Dedifferentiated amniotic fluid mesenchymal stem cell (primary cell): ENCODE measurements around the gene LIMK1.
A peak's percentile ranks its signal among the peaks of the same experiment; 100 is the strongest.
"Not testable (repeated sequence)": the region's sequence is repeated elsewhere in the genome, so short reads cannot be mapped to it uniquely, and the experiment has no call there.

ENCODE experiments used
- DNase-seq: peaks from one replicate; pipeline ENCODE4 v3.0.0-alpha.2; 2016; ENCODE audit errors: extremely low spot score

The LIMK1 gene

DNA sequence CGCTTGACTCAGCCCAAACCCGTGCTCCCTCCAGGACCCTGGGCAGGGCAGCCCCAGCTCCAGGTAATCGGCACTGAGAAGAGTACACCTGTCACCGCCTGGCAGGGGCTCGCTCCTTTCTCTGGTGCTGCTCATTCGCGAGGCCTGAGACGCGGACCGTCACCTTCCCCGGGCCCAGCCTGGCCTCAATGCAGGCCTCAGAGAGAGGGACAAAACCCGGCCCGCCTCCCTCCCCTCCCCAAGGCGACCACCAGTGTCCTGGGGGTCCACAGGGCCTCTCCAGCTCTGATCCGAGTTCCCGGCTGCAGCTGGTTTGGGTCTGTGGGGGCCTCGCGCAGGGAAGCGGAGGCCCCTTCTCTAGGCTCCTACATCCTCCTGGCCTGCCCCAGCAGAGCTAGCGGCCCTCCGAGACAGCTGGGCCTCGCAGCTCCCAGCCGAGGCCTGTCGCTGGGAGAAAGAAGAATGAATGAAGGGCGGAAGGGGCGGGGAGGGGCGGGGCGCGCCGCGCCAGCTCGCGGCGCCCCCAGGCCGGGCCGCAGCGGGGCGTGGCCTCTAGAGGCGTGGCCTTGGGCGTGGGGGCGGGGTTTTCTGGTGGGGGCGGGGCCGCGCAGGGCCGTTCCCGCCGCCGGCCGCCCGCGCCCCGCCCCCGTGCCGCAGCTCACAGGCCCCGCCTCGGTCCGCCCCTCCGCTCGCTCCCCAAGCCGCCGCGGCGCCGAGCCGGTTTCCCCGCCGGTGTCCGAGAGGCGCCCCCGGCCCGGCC, at the start of gene LIMK1:
Gene LIMK1 (plus strand): TSS at position 688 of the 760 bp plus-strand sequence. CDS start 187 bp downstream, outside the sequence.
- peak; percentile 49 for DNase-seq

DNA sequence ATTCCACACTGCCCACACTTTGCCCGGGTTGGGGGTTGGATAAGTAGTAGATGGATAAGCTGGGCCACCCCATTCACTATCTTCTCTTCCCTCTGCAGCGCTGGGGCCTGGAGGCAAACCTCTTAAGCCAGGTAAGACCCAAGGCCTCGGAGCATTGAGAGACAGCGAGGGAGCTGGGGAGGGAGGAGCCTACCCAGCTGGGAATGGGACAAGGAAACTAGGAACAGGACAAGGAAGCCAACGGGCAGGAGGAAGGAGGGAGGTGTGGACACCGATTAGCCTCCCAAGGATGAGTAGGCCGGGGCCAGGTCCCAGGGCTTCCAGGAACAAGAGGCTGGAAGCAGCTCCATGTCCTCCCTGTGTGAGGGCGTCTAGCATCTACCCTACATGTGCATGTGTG, 46.0 kb upstream of the LIMK1 start:
- DNase-seq, result no peak

DNA sequence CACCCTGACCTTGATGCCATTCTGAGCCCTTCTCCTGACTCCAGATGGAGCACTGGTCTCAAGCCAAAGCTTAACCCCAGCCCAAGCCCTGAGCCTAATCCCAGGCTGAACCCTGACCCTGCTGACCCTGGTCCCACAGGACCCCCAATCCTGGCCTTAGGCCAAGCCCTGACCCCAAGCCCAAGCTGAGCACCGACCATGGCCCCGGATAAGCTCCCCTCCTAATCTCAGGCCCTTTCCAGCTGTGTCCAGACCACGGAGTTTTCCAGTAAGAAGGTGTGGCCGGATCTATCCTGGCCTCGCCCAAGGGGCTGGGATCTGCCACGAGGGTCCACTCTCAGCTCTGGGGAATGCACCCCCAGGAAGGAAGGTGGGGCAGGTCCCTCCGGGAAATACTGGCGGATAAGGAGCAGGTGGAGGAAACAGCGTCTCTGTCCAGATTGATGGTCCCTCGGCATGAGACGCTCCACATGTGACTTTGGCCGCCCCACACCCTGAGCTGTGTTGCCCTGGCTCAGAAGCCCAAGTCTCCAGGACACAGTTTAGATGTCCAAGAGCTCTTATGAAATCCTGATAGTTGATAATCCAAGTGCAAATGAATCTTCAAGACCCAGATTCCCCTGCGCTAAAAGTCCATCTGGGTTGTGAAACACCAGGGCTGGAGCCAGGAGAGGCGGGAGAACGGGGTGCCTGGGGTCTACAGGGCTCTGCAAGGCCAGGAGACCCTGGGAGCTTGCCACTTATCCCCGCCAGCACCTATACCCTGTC, 45.2 kb upstream of the LIMK1 start:
- no peak for DNase-seq

DNA sequence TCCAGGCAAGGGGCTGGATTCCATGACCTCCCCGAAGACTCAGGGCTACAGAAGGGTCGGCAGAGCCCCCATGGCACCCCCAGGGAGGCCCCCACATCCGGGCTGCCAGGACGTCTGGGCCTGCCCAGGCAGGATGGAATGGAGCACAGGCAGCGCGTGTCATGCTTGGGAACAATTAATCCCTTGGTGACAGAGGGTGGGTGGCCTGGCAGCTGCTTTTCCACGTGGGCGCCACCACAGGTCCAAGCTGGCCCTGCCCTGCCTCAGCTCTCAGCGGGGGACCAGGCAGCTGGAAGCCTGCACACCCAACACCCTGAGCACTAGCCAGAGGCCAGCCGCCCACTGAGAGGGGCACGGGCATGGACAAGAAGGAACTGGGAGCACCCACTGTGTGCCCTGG, 44.3 kb upstream of the LIMK1 start:
- DNase-seq, result no peak

DNA sequence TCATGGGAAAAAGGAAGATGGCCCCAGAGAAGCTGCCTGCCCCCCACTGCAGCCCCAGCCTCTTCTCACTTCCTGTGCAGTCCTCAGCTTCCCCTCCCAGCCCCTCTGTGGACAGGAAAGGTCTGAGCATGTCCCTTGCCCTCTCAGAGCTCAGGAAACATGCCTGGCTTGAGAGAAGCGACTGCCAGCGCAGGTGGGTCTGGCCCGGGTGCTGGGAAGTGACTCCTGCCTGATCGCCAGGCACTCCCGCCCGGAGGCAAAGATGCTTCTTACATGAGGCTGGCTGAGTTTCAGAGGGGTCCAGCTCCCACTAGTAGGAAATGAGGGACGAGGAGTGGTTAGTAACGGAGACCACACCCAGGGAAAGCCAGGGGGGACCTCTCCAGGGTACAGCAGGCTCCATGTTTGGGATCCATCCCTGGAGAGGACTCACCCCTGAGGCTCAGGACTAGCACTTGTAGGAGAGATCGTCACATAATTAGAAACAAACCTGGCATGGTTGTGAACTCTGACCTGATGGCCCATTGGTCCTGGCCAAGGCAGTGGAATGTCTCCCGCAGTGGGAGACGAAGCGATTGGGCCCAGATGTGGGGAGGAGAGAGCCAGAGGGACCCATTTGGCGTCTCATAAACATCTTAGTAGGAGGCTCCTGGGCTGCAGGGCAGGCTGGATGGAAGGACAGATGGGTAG, 43.4 kb upstream of the LIMK1 start:
- no peak for DNase-seq

DNA sequence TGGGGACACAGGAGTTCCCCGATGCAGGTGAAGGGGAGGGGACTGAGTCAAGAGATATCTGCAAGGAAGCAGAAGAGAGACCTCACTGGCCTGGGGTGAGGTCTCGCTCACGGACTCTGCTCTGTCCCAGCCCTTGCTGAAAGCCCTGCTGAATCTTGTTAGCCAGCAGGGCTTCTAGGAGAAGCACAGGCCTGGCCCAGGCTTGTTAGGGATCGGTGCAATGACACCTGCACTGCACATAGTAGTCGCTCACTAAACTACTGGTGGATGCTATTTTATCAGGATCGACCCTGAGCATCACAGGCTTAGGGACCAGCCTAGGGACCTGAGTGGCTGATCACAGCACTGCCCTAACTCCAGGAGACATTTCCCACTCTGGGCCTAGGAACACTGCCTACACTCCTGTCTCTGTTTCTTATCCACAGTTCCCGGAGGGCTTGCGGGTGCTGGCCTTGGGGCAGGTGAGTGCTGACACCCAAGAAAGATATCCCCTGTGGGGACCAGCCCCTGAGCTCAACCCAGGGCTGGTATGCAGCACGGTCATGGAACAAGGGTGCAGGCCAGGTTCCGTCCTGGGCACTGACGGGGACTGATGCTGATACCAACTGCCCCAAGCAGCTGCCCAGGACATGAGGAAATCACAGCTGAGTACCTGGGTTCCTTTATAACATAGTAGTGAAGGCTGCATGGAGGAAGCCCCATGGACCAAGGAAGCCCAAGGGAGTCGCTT, 42.6 kb upstream of the LIMK1 start:
- DNase-seq, result no peak

DNA sequence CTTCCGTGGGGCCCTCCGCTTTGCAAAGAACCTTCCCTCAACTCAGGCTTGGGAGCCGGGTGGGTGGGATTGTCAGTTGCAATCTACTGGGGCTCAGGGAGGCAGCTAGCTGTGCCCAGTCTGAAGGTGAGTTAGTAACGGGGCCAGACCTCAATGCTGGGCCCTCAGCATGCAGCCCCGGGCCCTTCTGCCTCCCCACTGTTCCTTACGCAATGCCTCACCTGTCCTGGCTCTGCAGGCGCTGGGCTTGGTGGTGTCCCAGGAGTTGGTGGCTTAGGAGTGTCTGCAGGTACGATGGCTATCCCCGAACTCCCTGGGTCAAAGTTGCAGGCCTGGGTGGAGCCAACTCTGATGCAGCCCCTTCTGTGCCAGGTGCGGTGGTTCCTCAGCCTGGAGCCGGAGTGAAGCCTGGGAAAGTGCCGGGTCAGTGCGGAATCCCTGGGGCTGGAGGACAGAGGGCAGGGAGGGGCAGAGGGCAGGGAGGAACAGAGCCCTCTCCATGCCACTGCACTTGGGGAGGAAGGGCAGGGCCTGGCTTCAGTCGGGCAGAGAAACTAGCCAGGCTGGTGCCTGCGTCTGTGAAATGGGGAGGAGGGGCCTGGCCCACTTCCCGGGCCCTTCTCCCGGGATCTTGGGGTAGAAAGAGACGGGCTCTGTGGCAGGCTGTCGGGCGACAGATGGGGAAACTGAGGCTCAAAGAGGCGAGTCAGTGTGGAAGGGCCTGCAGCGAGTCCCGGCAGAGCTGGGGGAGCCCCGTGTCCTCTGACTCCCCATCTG, 40.7 kb upstream of the LIMK1 start:
- no peak for DNase-seq

DNA sequence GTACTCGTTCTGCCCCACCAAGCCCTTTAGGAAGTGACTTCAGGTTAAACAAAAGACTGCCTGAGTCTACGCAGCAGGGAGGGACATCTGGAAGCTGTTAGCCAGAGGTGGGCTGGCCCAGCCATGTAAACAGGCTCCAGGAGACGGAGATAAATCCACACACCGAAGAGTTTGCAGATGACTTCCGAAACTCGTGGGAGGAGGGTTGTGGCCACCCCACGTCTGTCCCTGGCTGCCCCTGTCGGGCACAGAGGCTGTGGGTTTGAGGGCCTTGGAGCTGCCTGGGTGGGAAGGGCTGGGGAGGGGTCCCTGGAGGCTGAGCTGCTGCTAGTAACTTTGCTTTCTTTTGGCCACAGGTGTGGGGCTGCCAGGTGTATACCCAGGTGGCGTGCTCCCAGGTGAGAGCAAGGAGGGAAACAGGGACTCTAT, 40.1 kb upstream of the LIMK1 start:
- DNase-seq, result no peak

DNA sequence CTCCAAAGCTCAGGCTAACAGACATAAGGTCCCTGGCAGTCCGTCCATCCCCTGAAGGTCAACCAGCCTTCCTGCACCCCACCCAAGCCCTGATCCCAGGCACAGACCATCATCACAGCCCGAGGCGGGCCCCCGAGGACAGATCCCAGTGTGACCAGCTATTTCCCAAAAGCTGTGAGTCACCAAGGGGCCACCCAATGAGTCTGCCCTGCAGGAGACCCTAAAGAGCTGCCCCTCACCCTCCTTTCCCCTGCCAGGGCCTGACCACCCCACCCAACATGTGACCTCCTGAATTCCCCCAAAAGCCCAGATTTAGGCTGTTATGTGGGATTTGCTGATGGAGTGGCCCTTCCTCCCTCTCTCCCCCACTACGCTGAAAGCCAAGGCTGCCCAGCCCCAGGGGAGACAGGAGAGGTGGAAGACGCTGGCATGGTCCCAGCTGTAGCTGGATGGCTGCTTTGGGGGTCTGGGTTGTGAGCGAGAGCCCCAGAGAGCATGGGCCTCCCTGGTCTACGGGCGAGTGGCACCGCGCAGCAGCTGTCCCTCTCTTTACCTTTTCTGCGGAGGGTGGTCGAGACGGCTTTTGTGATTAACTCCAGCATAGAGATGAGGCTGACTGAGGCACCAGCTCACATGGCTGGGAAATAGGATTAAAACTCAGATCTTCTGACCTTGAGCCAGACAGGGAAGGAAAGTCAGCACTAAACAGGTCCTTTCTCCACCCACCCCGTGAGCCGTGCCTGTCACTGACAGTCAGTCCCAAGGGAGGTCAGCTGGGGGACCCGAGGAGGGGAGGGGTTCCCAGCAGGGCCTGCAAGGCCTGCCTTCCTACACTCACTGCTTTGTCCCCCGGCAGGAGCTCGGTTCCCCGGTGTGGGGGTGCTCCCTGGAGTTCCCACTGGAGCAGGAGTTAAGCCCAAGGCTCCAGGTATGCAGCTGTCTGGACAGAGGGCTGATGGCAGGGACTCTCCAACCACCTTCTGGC, 38.9 kb upstream of the LIMK1 start:
- no peak for DNase-seq

DNA sequence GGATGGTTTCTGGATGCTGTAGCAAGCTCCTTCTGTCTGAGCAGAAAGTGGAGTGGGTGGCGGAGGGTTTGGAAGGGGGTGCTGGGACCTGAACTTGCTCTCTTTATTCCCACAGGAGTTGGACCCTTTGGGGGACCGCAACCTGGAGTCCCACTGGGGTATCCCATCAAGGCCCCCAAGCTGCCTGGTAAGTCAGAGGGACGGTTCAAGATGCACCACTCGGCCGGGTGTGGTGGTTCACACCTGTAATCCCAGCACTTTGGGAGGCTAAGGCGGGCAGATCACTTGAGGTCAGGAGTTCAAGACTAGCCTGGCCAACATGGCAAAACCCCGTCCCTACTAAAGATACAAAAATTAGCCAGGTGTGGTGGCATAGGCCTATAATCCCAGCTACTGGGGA, 37.0 kb upstream of the LIMK1 start:
- not testable (repeated sequence) for DNase-seq

DNA sequence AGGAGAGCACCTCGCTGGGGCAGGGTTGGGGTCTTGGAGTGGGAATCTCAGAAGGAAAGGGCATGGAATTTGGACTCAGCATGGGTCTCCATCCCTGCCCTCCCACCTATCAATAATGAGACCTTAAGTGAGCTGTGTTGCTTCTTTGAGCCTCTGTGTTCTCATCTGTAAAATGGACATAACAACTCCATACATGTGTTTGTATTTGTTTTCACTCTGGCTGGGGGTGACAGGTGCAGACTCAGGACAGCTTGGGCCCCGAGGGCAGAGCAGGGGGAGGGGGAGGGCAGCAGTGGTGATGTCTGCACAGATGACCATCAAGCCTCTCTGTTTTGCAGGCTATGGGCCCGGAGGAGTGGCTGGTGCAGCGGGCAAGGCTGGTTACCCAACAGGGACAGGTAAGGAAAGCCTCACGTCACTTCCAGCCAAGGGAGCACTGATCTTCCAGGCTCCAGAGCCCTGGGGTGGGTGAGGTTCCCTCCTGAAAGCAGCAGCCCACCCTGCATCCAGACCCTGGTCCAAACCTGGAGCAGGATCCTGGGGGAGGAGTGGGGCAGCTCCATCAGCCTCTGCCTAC, 35.7 kb upstream of the LIMK1 start:
- DNase-seq, result no peak

DNA sequence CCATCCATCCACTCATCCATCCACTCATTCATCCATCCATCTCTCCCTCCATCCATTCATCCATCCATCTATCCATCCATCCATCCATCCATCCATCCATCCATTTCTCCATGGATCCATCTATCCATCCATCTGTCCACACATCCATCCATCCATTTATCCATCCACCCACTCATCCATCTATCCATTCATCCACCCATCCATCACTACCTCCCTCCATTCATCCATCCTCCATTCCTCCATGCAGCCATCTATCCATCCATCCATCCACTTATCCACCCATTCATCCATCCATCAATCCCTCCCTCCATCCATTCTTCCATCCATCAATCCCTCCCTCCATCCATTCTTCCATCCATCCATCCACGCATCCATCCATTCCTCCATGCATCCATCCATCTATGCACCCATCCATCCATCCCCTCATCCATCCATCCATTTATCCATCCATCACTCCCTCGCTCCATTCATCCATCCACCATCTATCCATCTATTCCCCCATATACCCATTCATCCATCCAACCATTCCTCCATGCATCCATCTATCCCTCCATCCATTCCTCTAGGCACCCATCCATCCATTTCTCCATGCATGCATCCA, 34.5 kb upstream of the LIMK1 start:
- no peak for DNase-seq

DNA sequence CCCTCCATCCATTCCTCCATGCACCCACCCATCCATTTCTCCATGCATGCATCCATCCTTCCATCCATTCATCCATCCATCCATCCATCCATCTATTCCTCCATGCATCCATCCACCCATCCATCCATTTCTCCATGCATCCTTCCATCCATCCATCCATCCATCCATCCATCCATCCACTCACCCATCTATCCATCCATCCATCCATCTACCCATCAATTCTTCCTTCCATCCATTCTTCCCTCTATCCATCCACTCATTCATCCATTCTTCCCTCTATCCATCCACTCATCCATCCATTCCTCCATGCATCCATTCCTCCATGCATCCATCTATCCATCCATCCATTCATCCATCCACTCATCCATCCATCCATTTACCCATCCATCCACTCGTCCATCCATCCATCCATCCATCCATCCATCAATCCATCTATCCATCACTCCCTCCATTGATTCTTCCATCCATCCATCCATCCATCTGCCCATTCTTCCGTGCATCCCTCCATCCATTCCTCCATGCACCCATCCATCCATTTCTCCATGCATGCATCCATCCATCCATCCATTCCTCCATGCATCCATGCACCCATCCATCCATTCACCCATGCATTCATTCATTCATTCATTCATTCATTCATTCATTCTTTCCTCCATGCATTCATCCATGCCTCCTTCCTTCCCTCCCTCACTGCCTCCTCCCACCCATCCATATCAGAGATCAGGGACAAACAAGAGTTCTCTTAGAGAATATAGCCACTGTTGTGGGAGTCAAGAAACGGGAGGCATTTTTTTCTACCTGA, 33.4 kb upstream of the LIMK1 start:
- DNase-seq, result no peak

DNA sequence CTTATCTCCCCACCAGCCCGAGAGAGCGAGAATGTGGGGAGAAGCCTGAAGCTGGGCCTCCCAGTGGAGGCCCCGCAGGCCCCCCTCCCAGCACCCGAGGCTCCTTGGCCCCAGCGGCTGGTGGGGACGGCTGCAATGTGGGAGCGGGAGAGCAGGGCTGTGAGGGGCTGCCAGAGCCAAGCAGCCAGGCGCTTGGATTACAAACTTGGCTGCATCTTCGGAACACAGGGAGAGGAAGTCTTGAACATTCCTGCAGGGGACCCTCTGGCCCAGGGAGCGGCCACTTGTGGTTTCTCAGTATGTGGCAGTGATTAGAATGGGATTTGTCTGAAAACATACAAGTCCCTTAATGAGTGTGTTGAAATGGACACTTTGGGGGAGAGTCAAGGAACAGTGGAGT, 32.4 kb upstream of the LIMK1 start:
- DNase-seq, result no peak

DNA sequence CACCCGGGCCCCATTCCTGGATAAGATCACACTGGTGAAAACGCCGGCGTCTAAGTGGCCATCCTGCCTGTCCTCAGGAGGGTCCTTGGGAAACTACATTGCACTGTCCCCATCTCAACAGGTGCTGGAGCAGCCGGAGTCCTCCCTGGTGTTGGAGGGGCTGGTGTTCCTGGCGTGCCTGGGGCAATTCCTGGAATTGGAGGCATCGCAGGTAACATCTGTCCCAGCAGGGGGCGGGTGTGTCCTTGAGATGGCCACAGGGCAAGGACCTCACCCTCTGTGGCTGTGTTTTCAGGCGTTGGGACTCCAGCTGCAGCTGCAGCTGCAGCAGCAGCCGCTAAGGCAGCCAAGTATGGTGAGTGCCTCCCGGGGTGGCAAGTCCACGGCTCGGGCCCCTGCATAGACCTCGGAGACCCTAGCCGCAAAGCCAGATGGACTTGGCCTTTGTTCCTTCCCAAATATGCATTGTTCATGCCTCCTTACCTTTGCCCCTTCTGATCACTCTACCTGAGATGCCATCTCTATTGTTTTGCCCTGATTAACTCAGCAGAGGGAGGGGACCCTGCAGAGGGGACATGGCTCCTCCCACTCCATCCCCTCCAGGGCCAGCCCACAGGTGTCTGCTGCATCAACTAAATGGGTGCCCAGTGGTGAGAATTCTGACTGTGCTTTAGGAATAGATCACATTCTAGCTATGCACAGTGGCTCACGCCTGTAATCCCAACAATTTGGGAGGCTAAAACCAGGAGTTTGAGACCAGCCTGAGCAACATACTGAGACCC, 31.8 kb upstream of the LIMK1 start:
- DNase-seq, result no peak

DNA sequence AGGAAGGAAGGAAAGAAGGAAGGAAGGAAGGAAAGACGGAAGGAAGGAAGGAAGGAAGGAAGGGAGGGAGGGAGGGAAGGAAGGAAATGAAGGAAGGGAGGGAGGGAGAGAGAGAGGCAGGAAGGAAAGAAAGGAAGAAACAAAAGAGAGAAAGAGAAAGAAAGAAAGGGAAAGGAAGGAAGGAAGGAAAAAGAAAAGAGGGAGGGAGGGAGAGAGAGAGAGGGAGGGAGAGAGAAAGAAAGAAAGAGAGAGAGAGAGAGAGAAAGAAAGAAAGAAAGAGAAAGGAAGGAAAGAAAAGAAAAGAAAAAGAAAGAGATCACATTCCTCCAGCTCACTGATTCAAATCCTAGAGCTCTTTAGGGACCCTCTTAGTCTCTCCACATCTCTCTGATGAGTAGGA, 31.0 kb upstream of the LIMK1 start:
- no peak for DNase-seq

DNA sequence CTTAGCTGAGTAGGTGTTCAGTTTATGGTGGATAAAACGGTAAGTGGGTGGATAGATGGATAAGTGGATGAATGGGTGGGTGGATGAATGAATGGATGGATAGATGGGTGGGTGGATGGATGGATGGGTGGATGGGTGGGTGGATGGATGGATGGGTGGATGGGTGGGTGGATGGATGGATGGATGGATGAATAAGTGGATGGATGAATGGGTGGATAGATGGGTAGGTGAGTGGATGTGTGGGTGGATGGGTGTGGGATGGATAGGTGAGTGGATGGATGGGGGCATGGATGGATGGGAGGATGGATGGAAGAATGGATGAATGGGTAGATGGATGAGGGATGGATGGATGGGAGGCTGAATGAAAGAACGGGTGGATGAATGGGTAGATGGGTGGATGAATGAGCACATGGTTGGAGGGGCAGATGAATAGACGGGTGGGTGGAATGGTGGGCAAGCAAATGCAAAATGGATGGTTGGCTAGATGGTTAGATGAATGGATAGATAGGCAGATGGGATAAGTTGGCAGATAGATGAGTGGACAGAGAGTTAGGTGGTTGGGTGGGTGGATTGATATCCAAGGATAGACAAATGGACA, 29.9 kb upstream of the LIMK1 start:
- DNase-seq, result no peak
